K562 treated with DMSO at 1 percent for 12 hours (cell line): ENCODE data around the gene POLR2B. TPM values are rescaled to one million over a fixed set of nuclear protein-coding genes. Genes with fewer than 3 reads are reported as not detected.

Experiments used
- total RNA-seq: library from RNA; unstranded; fragments of 300-600 nt; gene quantifications from 2 replicates; pipeline ENCODE4 v1.2.3, GENCODE V29; 2022; ENCODE audit not compliant: insufficient read depth

Gene POLR2B
- total RNA-seq = 43.7 and 85.4 TPM in 2 replicates

DNA sequence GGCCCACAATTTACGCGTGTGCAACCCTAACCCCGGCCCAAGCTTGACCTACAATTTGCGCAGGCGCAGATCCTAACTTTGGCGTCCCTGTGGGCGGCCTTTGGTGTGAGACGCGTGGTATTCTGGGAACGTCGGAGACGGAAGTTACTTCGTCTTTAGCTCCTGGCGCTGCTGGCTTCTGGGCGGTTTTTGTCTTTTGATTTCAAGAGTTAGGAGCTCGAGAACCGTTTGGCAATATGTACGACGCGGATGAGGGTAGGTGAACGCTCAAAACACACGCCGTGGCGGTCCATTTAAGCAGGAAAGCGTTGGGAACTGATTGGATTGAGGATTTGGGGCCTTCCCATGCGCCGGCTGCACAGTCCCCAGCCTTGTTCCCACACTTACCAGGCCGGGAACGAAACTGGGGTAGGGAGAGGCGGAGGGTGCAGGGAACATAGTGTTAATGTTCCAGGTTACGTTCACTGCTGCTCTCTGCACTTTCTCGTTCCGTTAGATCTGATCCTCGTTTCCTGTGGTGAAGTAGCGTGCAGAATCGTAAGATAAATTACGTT, at the start of gene POLR2B:
Gene POLR2B (plus strand): TSS at position 147 of the 554 bp plus-strand sequence. CDS start 90 bp downstream, at position 237.

GRCh38 chr4:56977321-56978012, 1.2 kb upstream of the POLR2B start, which contains the start of gene NOA1:
Gene NOA1 (minus strand): TSS chr4:56977606. CDS start chr4:56977585, 21 bp downstream.

Other genes with a start within 250 kb of the POLR2B start
- gene SPINK2, start 157.2 kb upstream of the POLR2B start, total RNA-seq = not detected in 2 replicates
- 2.4 and 11.5 TPM in 2 replicates for gene REST, start 71.0 kb upstream of the POLR2B start, total RNA-seq
- 24.4 and 32.8 TPM in 2 replicates for gene NOA1, start 1.3 kb upstream of the POLR2B start, total RNA-seq
- 1.0 TPM in 1 of 2 replicates, not detected in the other for gene IGFBP7, start 131.5 kb downstream of the POLR2B start, total RNA-seq